OCI-LY1 (cell line): ENCODE data around the gene GOLM1.

Experiments used
- H2AFZ ChIP-seq: fragments of 200-600 bp; sonication (generic), shearing (Covaris generic); 2 replicates; pipeline ENCODE4 v1.6.0; 2014; ENCODE audit warnings: antibody characterized with exemption, mild to moderate bottlenecking, low read length
- H3F3A ChIP-seq: fragments of 200-600 bp; sonication (generic), shearing (Covaris generic); 2 replicates; pipeline ENCODE4 v1.6.0; 2014; ENCODE audit warnings: mild to moderate bottlenecking, antibody characterized with exemption, low read length, moderate library complexity; ENCODE audit not compliant: insufficient read depth
- H3K27ac ChIP-seq: fragments of 200-600 bp; sonication (generic); 2 replicates; pipeline ENCODE4 v1.5.1; 2014; ENCODE audit warnings: low read length, mixed run types, mild to moderate bottlenecking, low read depth; ENCODE audit not compliant: poor library complexity, severe bottlenecking
- H3K27me3 ChIP-seq: fragments of 200-600 bp; sonication (generic); 2 replicates; pipeline ENCODE4 v1.6.0; 2014; ENCODE audit warnings: antibody characterized with exemption, mild to moderate bottlenecking, low read length, moderate library complexity; ENCODE audit not compliant: insufficient read depth
- H3K36me3 ChIP-seq: fragments of 200-600 bp; sonication (generic); 2 replicates; pipeline ENCODE4 v1.6.1; 2014; ENCODE audit warnings: mild to moderate bottlenecking, antibody characterized with exemption, low read length, moderate library complexity, mixed read lengths; ENCODE audit not compliant: insufficient read depth
- H3K4me1 ChIP-seq: fragments of 200-600 bp; sonication (generic); 2 replicates; pipeline ENCODE4 v1.5.1; 2014; ENCODE audit warnings: mild to moderate bottlenecking, low read length, moderate library complexity; ENCODE audit not compliant: insufficient read depth, severe bottlenecking
- H3K4me2 ChIP-seq: fragments of 200-600 bp; sonication (generic), shearing (Covaris generic); 2 replicates; pipeline ENCODE4 v1.6.1; 2014; ENCODE audit warnings: low read length
- H3K4me3 ChIP-seq: fragments of 200-600 bp; sonication (generic); 2 replicates; pipeline ENCODE4 v1.5.1; 2014; ENCODE audit warnings: low read length, low read depth, mild to moderate bottlenecking, mixed read lengths; ENCODE audit not compliant: poor library complexity, severe bottlenecking
- H3K79me2 ChIP-seq: fragments of 200-600 bp; shearing (Covaris generic); 2 replicates; pipeline ENCODE4 v1.6.1; 2016; ENCODE audit warnings: mixed run types, low read length, mixed read lengths; ENCODE audit not compliant: insufficient read depth
- H3K9ac ChIP-seq: fragments of 200-600 bp; sonication (generic), shearing (Covaris generic); 2 replicates; pipeline ENCODE4 v1.6.1; 2014; ENCODE audit warnings: mild to moderate bottlenecking, low read length, mixed read lengths
- H3K9me2 ChIP-seq: fragments of 200-600 bp; sonication (generic), shearing (Covaris generic); 2 replicates; pipeline ENCODE4 v1.6.1; 2014; ENCODE audit warnings: low read depth, mild to moderate bottlenecking, low read length, mixed read lengths
- H3K9me3 ChIP-seq: fragments of 200-600 bp; shearing (Covaris generic); 2 replicates; pipeline ENCODE4 v1.6.1; 2014; ENCODE audit warnings: low read length, mixed read lengths
- H4K20me1 ChIP-seq: fragments of 200-600 bp; sonication (generic), shearing (Covaris generic); 2 replicates; pipeline ENCODE4 v1.6.0; 2016; ENCODE audit warnings: mild to moderate bottlenecking, low read length; ENCODE audit not compliant: insufficient read depth
- EZH2 ChIP-seq: fragments of 200-600 bp; sonication (generic), shearing (Covaris generic); IDR thresholded peaks from 2 replicates; pipeline ENCODE4 v1.8.0; 2017; ENCODE audit warnings: borderline replicate concordance, mixed run types, mild to moderate bottlenecking, antibody characterized with exemption, low read length, moderate library complexity, mixed read lengths
- TF ChIP-seq, protein P1 (sequence below): fragments of 200-600 bp; sonication (generic), shearing (Covaris generic); IDR thresholded peaks from 2 replicates; pipeline ENCODE4 v1.5.1; 2017; ENCODE audit warnings: mild to moderate bottlenecking, antibody characterized with exemption, low read length, moderate library complexity, mixed read lengths

The GOLM1 gene

DNA sequence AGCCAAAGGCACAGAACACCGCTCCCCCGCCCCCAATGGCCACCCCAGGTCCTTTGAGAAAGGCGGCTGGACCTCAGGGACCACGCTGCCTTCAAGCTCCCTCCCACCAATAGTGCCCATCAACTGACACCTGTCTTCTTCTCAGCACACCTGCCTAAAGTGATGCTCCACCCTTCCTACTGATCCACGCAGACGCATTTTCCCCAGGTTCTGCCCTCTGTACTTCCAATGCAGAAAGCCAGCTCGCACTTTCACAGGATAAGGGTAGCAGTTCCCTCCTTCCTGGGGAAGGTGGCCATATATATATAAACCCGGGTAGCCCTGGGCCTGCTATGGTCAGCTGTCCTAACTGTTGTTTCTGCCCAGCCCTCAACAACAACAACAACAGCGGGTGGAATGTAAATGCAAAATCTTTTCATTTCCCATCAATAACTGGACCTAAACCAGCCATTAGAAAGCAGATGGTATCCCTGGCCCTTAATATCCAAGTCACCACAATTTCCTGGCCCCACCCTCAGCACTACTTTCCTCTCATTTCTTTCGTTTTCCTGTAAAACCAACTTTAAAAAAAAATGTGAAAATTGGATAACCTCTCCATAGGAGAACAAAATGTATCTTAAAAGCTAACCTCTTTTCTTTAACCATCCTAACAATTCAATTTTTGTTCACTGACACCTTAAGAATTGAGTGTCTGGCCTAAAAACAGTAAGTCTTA is 1.7 kb downstream of the GOLM1 start:
- Histone ChIP-seq H2AFZ (no peak overlapping the region), H3K9ac (no peak overlapping the region), H4K20me1 (no peaks in the 10 kb centered on the region), H3K4me1 (no peaks in the 10 kb centered on the region), H3K9me2 (no peaks in the 10 kb centered on the region), H3K4me2 (no peak overlapping the region), H3K79me2 (no peaks in the 10 kb centered on the region), H3K27me3 (peaks cover 3% of the 10 kb centered on the region; the same call in 1 of the 2 replicates), H3F3A (no peaks in the 10 kb centered on the region), H3K4me3 (no peak overlapping the region), H3K27ac (no peak overlapping the region), H3K9me3 (no peaks in the 10 kb centered on the region), H3K36me3 (no peaks in the 10 kb centered on the region)
- TF ChIP-seq, protein P1, sequence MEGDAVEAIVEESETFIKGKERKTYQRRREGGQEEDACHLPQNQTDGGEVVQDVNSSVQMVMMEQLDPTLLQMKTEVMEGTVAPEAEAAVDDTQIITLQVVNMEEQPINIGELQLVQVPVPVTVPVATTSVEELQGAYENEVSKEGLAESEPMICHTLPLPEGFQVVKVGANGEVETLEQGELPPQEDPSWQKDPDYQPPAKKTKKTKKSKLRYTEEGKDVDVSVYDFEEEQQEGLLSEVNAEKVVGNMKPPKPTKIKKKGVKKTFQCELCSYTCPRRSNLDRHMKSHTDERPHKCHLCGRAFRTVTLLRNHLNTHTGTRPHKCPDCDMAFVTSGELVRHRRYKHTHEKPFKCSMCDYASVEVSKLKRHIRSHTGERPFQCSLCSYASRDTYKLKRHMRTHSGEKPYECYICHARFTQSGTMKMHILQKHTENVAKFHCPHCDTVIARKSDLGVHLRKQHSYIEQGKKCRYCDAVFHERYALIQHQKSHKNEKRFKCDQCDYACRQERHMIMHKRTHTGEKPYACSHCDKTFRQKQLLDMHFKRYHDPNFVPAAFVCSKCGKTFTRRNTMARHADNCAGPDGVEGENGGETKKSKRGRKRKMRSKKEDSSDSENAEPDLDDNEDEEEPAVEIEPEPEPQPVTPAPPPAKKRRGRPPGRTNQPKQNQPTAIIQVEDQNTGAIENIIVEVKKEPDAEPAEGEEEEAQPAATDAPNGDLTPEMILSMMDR = no peak
- no peak for TF ChIP-seq EZH2

DNA sequence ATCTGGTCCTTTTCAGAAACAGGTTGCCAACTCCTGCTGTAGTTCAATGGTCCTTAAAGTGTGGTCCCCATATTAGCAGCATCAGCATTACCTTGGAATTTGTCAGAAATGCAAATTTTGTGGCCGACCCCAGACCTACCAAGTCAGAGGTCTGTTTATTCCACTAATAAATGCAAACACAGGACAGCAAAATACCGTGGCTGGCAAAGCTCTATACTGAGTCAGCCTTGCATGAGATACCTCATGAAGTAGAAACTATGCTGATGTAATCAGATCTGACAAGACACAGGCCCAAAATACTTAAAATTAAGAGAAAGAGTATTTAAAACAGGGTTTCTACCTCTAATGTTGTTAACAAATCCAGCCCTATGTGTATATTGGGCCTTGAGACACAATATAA is 3.0 kb downstream of the GOLM1 start:
- no peaks in the 10 kb centered on the region for H3K79me2 ChIP-seq
- no peaks in the 10 kb centered on the region for H3K9me2 ChIP-seq
- no peaks in the 10 kb centered on the region for H3K9me3 ChIP-seq
- H3K4me2 ChIP-seq = no peak overlapping the region
- no peak overlapping the region for H2AFZ ChIP-seq
- peaks cover 3% of the 10 kb centered on the region; the same call in 1 of the 2 replicates for H3K27me3 ChIP-seq
- no peaks in the 10 kb centered on the region for H4K20me1 ChIP-seq
- no peak overlapping the region for H3K4me3 ChIP-seq
- no peaks in the 10 kb centered on the region for H3K36me3 ChIP-seq
- H3K27ac ChIP-seq = no peak overlapping the region
- no peak for TF ChIP-seq EZH2
- H3F3A ChIP-seq = no peaks in the 10 kb centered on the region
- no peaks in the 10 kb centered on the region for H3K4me1 ChIP-seq
- no peak overlapping the region for H3K9ac ChIP-seq

- Histone ChIP-seq H3K27ac (no peak overlapping the region), H3K4me3 (no peak overlapping the region), H3K4me2 (no peak overlapping the region), H3K9me3 (no peaks in the 10 kb centered on the region), H3K4me1 (no peaks in the 10 kb centered on the region), H4K20me1 (no peaks in the 10 kb centered on the region), H3K36me3 (no peaks in the 10 kb centered on the region), H3K9ac (no peak overlapping the region), H3F3A (no peaks in the 10 kb centered on the region), H3K27me3 (no peaks in the 10 kb centered on the region), H2AFZ (no peak overlapping the region), H3K79me2 (no peaks in the 10 kb centered on the region), H3K9me2 (no peaks in the 10 kb centered on the region)
- TF ChIP-seq, protein P1 = no peak
- TF ChIP-seq EZH2 = no peak
Measured at GRCh38 chr9:86093788-86094555, 5.4 kb downstream of the GOLM1 start.
